A172 (cell line): ENCODE measurements around the gene TLE4. TPM values are rescaled to one million over a fixed set of nuclear protein-coding genes. Genes with fewer than 3 reads are reported as not detected.
"Not testable (repeated sequence)": the region's sequence is repeated elsewhere in the genome, so short reads cannot be mapped to it uniquely, and the experiment has no call there.

Source experiments
- DNase-seq: peaks from one replicate; pipeline ENCODE4 v3.0.0-alpha.2; 2015; ENCODE audit warnings: low spot score
- total RNA-seq: library from RNA; depleted of rRNA; stranded (reverse); fragments of >200 nt; shearing (Covaris generic); gene quantifications from 2 replicates; pipeline ENCODE4 v1.2.3, GENCODE V29; 2014

TLE4 gene
- total RNA-seq, 1 experiment from 2014 or later, result 363 TPM

DNA sequence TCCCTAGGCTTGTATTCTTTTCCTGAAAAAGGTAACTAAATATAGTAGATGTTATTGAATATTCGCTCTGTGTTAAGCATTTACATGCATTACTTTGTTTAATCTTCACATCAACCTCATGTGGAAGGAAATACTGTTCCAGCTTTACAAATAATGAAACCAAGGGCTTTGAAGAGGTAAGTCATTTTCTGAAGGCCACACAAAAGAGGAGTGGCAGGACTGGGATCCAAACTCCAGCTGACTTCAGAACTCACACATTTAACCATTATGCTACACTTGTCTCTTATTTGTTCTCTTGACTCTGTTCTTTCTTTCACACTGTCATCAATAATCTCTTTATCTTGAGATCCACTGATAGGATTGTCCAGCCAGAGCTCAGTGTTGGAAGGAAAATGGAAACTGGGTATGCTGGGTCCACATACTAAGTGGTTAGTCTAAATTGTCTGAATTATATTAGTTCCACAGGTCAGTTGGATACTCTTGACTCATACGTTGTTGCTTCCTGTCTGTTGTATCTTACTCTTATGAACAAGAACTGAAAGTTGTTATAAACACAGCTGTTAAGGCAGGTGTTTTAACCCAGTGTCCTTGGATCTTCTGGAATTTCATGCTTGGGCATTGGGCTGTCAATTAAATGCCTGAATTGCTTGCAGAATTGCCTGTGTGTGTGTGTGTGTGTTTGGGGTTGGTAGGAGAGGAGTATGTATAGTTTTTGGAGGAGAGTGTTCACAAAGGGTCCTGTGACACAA lies 65.6 kb downstream of the TLE4 start:
- DNase-seq, result peak; percentile 31

DNA sequence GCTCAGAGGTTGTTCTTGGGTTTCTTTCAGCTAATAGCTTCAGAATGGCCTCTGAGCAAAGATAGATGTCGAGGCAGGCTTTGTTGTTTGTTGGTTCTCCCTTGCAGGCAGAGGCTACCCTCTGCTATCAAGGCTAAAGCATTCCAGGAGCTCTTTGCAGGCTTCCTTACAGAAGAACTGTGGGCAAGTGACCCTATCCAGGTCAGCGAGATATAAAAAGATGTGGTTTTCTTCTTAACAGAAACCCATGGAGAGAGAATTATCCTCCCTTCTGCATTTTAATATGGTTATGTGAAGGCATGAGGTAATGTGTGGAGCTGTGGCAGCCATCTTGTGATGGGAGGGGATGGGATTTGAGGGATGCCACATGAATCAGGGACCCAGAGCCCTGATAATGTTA lies 67.0 kb downstream of the TLE4 start:
- no peak for DNase-seq

DNA sequence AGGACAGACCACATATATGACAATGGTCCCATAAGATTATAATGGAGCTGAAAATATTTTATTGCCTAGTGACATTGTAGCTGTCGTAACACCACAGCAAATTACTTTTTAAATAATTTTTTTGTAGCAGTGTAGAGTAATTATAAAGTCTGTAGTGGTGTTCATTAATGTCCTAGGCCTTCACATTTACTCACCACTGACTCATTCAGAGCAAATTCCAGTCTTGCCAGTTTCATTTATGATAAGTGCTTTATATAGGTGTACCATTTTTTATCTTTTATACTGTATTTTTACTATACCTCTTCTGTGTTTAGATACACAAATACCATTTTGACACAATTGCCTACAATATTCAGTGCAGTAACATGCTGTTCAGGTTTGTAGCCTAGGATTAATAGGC lies 67.6 kb downstream of the TLE4 start:
- peak; percentile 33 for DNase-seq

DNA sequence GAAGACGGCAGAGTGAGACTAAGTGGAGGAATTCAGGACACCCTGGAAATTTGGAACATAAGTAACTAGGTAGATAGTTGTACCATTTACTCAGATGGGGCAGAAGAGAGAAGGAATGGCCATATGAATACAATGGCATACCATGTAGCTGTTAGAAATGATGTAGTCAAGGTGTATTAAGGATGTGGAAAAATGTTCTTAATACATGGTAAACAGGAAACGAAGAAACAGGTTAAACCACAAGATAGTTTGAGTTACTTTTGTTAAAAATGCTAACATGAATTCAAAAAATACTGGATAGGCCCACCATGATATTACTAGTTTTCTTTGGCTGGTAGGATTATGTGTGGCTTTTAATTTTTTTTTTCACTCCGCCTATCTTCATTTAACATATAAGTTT lies 68.3 kb downstream of the TLE4 start:
- not testable (repeated sequence) for DNase-seq

DNA sequence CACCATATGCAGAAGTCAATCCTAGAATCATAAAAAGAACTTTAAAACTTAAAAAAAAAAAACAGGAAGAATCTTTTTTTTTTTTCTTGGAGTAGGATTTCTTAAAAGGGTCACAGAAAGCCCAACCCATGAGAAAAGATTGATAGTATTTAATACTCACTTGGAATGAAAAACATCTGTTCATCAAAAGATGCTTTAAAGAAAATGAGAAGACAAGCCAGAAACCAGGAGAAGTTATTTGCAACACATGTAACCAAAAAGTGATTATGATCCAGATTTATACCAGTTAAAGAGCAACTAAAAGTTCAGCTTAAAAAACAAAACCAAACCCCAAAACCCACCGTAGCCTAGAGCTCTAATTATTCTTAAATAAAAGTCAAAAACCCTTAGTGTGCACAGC lies 69.3 kb downstream of the TLE4 start:
- DNase-seq, result no peak

DNA sequence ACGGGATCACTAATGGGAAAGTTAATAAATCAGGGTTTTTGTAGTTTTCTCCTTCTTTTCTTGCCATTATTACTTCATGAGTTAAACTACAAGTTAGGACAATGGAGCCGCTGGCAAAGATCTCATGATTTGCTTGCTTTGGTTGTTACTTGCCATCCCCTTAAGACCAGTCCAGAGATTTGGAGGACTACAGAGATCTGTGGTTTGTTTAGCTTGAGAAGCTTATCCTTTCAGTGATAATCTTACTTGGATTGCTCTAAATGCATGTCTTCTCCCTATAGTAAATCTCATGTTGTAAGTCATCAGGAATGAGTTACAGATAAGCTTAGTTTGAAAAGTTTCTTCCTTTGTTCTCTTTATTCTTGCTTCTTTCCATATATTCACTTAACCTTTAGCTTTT lies 70.9 kb downstream of the TLE4 start:
- no peak for DNase-seq

DNA sequence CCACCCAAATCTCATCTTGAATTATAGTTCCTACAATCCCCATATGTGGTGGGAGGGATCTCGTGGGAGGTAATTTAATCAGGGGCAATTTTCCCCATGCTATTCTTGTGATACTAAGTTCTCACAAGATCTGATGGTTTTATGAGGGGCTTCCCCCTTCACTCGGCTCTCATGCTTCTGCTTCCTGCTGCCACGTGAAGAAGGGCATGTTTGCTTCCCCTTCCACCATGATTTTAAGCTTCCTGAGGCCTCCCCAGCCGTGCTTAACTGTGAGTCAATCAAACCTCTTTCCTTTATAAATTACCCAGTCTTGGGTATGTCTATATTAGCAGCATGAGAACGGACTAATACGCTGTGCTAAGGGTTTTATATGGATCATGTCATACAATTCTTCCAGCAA lies 72.3 kb downstream of the TLE4 start:
- no peak for DNase-seq

DNA sequence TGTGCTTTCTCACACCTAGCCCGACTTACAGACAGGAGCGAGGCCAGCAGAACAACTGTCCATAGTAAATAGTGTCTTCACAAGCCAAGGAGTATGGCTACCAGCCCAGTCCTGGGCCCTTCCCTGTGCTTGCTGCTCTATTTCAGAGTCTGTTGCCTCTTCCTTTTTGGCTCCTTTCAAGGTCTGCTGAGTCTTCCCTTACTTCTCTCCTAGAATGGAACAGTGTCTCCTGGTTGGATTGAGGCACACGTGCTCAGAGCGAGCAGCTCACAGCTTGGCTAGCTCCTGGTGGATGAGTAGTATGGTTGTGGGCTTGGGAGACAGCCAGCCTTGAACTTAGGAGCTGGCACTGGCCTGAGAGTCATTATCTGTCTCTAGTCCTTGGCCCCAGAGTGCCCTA lies 72.8 kb downstream of the TLE4 start:
- DNase-seq, result no peak

DNA sequence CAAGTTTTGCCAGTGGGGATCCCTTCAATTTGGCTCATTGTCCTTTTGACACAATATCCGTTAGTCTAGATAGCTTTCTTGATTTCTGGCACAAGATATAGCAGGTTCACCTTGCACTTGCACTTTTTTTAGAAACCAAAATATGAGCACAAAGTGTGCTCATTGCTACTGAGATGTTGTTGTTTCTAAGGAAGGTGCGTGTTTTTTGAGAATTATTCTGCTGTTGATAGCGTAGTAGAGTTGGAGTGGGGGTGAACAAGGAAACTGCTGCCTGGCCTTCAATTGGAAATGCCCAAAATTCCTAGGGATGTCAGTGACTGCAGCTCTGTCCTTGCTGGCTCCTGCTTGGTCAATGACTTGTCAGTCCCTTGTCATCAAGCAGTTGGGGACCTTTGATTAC lies 73.3 kb downstream of the TLE4 start:
- DNase-seq, result no peak

DNA sequence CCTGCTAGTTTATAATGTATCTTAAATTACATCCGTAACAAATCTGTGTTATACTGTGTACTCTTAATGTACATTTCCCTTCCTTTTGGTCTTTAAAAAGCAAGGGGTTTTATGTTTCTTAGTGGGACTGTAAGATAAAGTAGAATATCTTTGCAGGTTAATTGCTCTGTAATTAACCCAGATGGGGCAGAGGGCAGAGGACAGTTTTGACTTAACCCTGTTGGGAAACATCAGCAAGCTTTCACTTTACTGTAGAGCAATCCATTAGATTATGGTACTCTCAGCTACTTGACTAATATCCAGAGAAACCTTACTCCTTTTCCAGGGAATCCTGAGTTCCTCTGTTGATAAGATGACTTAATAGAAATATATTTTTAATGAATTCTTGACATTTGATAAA lies 74.3 kb downstream of the TLE4 start:
- DNase-seq, result no peak

DNA sequence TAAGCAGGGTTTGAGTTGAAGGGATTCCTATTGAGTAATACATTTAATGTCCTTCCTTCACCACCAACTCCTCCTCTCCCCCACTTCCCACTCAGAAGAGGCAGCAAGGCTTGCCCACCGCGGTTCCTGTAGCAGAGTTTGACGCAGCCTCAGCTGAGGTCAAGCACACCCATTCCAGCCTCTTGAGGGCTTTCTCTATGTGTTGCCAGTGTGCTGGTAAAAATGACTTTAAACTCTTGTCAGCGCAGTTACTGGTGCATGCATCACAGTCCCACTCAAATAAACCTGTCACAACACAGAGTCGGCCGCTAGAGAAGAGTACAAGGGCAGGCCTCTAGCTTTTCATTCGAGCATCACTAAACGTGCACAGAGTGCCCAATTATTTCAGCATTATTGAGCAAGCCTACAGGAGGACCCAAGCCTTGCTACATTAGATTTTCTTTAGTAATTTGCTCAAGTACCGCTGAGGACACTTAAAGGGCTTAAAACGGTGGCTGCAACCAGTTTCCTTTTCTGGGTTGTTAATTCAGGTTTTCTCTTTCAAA lies 79.6 kb downstream of the TLE4 start:
- no peak for DNase-seq

DNA sequence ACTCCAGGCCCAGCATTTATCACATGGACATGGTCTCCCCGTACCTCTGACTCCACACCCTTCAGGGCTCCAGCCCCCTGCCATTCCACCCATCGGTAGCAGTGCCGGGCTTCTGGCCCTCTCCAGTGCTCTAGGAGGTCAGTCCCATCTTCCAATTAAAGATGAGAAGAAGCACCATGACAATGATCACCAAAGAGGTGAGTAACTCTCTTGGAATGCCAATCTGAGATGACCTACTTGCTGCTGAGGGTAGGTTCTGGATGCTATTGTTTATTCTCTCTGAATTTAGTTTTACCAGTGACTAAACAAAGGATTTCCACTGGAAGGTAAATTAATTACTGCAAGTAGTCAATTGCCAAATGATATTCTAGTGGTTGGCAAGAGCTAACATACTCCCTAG lies 80.8 kb downstream of the TLE4 start:
- DNase-seq, result peak; percentile 69

DNA sequence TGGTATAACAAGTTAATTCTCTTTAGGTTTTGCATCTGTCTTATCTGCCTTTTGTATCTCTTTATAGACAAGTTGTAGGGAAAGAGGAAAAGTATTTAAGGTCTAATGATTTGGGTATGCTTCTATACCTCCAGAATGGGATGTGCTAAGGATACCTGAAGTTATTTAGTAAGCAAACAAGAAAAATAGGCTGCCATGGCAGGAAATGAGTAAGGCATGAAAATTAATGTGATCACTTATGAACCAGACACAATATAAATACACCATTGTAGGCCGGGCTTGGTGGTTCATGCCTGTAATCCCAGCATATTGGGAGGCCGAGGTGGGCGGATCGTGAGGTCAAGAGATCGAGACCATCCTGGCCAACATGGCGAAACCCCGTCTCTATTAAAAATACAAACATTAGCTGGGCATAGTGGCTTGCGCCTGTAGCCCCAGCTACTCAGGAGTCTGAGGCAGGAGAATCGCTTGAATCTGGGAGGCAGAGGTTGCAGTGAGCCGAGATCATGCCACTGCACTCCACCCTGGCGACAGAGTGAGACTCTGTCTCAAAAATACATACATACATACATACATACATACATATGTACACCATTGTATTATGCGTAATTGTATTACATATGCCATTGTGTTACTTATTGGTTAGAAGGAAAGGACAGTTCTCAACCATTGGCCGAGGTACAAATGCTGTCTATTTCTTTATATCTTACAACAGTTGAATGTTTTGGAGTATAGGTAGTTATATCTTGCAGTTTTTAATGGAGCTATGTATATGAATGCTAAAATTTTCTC lies 83.0 kb downstream of the TLE4 start:
- not testable (repeated sequence) for DNase-seq

DNA sequence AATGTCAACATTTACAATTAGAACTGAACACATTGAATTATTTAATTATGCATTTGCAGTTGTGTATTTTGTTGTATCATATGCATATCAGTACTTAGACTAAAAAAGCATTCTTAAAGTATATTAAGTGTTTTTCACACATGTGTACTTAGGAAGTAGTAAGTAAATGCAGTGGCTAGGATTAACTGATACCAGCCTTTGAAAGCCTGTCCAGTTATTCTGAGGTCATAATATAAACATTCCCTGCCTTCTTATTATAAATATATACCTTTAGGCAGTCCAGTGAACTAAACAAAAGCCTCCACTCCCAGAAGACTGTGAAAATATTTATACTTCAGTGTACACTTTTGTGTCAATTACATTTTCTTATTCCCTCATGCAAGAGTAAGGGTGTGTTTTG lies 83.8 kb downstream of the TLE4 start:
- no peak for DNase-seq

DNA sequence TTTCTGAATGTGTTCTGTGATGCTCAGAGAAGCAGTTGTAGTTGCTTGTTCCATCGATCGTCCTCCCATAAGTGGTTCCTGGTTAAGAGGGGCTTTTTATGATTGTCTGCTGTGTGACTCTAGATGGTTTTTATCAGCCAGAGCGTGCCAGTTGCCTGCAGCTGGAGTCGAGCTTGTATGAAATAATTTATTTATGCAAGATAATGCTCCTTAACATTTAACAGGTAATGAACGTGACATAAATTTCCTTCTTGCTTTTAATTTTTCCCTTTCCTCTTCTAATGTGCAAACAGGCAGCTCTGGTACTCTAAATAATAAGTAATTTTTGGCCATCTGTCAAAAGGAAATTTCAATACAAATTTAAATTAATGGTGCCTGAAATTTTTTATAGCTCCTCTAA lies 84.4 kb downstream of the TLE4 start:
- DNase-seq, result no peak

DNA sequence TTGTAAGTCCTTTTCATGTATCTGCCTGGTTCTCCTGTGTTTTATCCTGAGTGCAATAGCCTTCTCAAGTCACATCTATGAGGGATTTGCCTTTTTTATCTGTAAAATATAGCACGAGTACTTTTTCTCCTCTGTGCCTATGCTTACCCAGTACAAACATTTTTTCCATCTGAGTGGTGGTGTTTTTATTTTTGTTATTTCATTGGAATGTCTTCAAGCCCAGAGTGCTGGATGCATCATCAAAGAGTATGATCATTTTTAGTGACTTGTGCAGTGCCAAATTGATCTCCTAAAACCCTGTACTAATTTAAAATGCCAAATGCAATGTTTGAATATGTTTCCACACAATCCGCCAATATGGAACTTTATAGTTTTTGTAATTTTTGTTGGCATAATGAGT lies 86.1 kb downstream of the TLE4 start:
- DNase-seq, result no peak

DNA sequence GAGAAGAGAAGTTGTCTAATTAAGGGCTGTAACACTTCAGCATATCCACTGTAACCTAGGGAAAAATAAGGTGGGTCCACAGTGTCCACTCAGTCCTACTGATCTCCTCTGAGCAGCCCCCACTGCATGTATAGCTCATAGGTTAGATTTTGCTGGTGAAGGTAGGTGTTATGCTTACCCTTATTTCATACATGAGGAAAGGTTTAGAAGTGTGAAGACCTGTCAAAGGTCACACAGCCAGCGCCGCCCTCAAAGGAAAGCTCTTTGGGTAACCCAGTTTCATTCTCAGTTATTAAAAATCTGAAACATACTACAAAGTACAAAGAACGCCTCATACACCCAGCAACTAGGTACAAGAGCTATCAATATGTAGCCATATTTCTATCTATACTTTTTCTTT lies 87.2 kb downstream of the TLE4 start:
- DNase-seq, result no peak

DNA sequence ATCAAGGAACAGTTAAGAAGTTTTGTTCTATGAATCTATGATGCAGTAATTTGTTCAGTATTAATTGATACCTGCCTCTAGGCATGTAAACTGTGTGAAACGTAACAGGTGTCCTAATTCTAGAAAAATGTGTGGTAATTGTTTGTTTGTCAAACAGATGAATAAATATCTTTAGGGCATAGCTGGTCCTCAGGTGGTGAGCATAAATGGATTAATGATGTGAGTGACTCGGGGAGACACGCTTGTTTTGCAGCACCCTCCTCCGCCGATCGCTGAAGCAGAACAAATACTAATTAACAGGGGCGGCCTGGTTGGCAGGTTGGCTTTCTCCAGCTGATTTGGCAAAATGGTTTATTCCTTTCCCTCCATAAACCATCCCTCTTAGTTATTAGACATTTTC lies 88.8 kb downstream of the TLE4 start:
- DNase-seq, result no peak

DNA sequence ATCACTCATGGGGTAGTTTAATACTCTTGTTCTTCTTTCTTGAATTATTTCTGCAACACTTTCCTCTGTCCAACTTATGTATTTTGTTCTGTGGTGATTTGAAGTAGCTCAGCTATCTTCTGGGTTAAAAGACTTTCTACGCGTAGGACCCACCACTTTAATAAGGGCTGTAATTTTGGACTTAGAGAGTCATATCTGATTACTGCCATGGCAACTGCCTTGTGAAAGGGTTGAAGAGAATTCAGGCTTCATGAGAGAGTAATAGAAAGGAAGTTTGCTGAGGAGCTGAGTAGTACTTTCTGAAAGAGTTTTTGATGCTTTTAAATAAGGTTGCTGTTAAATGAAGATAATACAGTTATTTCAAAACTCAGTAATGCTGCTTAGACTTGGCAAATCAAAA lies 89.5 kb downstream of the TLE4 start:
- DNase-seq, result no peak

DNA sequence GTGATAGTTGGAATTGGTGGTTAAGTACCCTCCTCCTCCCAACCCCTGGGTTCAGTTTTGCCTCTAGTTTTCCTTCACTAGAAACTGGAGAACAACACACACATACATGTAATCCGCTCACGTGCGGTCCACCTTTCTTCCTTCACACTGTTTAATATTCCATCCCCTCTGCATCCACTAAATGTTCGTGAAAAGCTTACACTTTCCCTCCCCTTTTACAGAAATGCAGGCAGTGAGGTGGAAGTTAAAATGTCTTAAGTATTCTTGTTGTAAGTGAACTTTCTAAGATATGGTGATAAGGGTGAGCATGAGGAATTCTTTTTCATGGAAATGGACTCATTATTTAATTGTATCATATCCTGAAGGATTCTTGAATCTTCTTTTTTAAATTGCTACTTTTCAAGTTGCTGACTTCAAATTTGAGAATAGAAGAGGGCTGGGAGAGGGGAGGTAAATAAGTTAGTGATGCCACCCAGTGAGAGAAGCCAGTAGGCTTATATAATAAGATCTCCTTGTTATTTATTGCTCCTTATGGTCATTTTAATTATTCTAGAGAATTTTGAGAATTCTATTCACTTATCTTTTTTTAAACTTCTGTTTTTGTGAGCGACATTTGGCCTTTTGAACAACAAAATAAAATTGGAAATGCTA lies 90.2 kb downstream of the TLE4 start:
- no peak for DNase-seq

DNA sequence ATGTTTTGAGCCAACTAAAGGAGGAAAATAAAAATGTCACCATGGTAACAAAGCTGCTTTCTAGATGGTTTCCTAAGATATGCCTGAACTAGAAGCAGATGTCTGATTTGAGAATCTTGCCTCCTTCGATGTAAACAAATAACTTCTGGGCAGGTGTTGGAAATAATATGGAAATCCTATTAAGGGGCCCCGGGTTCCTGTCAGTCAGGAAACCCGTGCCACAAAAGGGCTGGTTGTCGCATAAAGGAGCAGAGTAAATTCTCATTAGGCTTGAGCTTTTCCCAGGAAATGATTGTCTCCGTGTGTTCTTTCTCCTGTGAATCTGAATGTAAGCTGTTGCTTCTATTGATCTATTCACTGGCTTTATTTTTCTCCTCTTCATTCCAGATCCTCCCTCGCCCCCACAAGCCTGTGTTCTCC lies 90.8 kb downstream of the TLE4 start:
- DNase-seq, result no peak

DNA sequence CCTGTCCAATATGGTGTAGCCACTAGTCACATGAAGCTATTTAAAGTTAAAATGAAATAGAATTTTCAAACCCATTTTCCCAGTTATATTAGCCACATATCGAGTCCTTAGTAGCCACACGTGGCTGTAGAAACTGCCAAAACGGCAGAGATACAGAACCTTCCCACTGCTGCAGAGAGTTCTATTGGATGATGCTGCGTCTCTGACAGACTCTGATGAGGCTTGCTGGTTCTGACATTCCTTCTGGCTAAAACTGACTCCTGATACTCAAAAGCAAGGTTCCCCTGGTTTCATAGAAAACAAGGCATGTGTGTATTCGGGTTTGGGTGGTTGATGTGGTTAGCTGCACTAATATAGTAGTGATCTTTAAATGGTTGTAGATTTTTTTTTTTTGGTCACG lies 91.5 kb downstream of the TLE4 start:
- no peak for DNase-seq

DNA sequence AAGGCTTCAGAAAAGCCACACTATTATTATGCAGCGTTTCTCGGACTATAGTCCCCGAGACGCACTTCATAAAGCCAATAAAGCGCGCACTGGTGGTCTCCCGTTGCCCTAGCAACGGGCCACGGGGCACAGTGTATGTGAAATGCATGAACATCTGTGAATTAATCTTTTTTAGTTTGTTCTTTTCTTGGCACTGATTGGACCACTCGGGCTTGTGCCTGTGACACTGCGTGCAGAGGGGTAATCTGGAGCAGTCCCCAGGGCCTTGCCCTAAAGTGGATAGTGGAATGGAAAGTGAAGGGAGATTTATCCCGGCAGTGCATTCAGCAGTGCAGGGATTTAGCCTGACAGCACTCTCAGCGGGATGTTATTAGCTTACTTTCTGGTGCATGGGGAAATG lies 92.1 kb downstream of the TLE4 start:
- DNase-seq, result no peak
